Coronary artery (tissue), 2 donors: ENCODE measurements around the gene BBS9.

Experiments
- DNase-seq: peaks from one replicate; pipeline ENCODE4 v3.0.0-alpha.2; 2017; ENCODE audit warnings: low spot score
- H3K27ac ChIP-seq, 2 donors: fragments of 200-600 bp; sonication (generic); one replicate each; pipeline ENCODE4 v1.5.1; 2016 to 2019
- H3K4me3 ChIP-seq: fragments of 200-600 bp; sonication (generic); 2 replicates; pipeline ENCODE4 v1.5.1; 2016; ENCODE audit warnings: mild to moderate bottlenecking, moderate library complexity
- CTCF ChIP-seq: fragments of 200-600 bp; sonication (generic); IDR thresholded peaks from one replicate; pipeline ENCODE4 v1.5.1; 2019; ENCODE audit warnings: antibody characterized with exemption

The BBS9 gene

GRCh38 chr7:33432821-33433220, 303.5 kb downstream of the BBS9 start:
- no peak overlapping the region for H3K4me3 ChIP-seq
- no peak for TF ChIP-seq CTCF

GRCh38 chr7:33433357-33433756, 304.0 kb downstream of the BBS9 start:
- TF ChIP-seq CTCF, result no peak
- H3K4me3 ChIP-seq, result no peak overlapping the region
- no peak for DNase-seq
- no peak overlapping the region for H3K27ac ChIP-seq

More at GRCh38 chr7:33432821-33433220, 303.5 kb downstream of the BBS9 start:
- DNase-seq, result no peak
- no peak overlapping the region for H3K27ac ChIP-seq

GRCh38 chr7:33444511-33444910, 315.1 kb downstream of the BBS9 start:
- DNase-seq, result no peak
- Histone ChIP-seq H3K27ac (no peak overlapping the region), H3K4me3 (no peak overlapping the region)
- no peak for TF ChIP-seq CTCF

- no peak for DNase-seq
- no peak overlapping the region for H3K27ac ChIP-seq
- TF ChIP-seq CTCF, result no peak
- H3K4me3 ChIP-seq, result no peak overlapping the region
These were observed 317.2 kb downstream of the BBS9 start for GRCh38 chr7:33446551-33446950.

GRCh38 chr7:33448035-33448434, 318.7 kb downstream of the BBS9 start:
- DNase-seq, result no peak
- Histone ChIP-seq H3K27ac (no peak overlapping the region), H3K4me3 (no peak overlapping the region)
- no peak for TF ChIP-seq CTCF

- TF ChIP-seq CTCF, result no peak
- DNase-seq, result no peak
- Histone ChIP-seq H3K4me3 (no peak overlapping the region), H3K27ac (no peak overlapping the region)
These were observed 320.5 kb downstream of the BBS9 start for GRCh38 chr7:33449847-33450246.

- TF ChIP-seq CTCF, result no peak
- no peak for DNase-seq
- no peak overlapping the region for H3K4me3 ChIP-seq
- no peak overlapping the region for H3K27ac ChIP-seq
These were observed 323.6 kb downstream of the BBS9 start for GRCh38 chr7:33452805-33453502.
